Vagina (tissue), 2 donors: Measurements from ENCODE around the gene SBF2. TPM values are rescaled to one million over a fixed set of nuclear protein-coding genes. Genes with fewer than 3 reads are reported as not detected.
A peak's percentile ranks its signal among the peaks of the same experiment; 100 is the strongest.

ENCODE experiments used
- DNase-seq, 2 donors: peaks; one replicate each; pipeline ENCODE4 v3.0.0-alpha.2; 2017; ENCODE audit errors: extremely low spot score in 2 of 2
- H3K27ac ChIP-seq: fragments of 200-600 bp; sonication (generic); one replicate; pipeline ENCODE4 v1.5.1; 2019
- H3K27me3 ChIP-seq: fragments of 200-600 bp; sonication (generic); one replicate; pipeline ENCODE4 v1.5.1; 2019
- H3K36me3 ChIP-seq, 2 donors: fragments of 200-600 bp; sonication (generic); one replicate each; pipeline ENCODE4 v1.5.1; 2017 to 2019
- H3K4me1 ChIP-seq: fragments of 200-600 bp; sonication (generic); one replicate; pipeline ENCODE4 v1.5.1; 2019
- H3K4me3 ChIP-seq, 2 donors: fragments of 200-600 bp; sonication (generic); 1 replicate in 1 of 2; 2 replicates in 1 of 2; pipeline ENCODE4 v1.5.1; 2016 to 2019
- H3K9me3 ChIP-seq: fragments of 200-600 bp; sonication (generic); one replicate; pipeline ENCODE4 v1.5.1; 2019
- CTCF ChIP-seq, 3 experiments: fragments of 450-650 bp in 2 of 3; fragments of 200-600 bp in 1 of 3; sonication (generic) in 1 of 3; IDR thresholded peaks; one replicate each; pipeline ENCODE4 v1.5.1; 2017 to 2019; ENCODE audit warnings: antibody characterized with exemption in 3 of 3, mild to moderate bottlenecking in 2 of 3, moderate library complexity in 2 of 3
- POLR2A ChIP-seq, 2 donors: fragments of 450-650 bp; IDR thresholded peaks; one replicate each; pipeline ENCODE4 v1.6.1; 2017; ENCODE audit warnings: antibody characterized with exemption in 2 of 2, mild to moderate bottlenecking in 2 of 2, moderate library complexity in 2 of 2
- POLR2AphosphoS5 ChIP-seq, 2 donors: sonication (generic); formaldehyde crosslinking; IDR thresholded peaks; one replicate each; pipeline ENCODE4 v1.9.0; 2017; ENCODE audit warnings: antibody characterized with exemption in 2 of 2, mild to moderate bottlenecking in 2 of 2, low read depth in 1 of 2; ENCODE audit not compliant: insufficient read depth in 1 of 2
- intact Hi-C: fragments of 100-400 bp; cut with DNase I; formaldehyde crosslinking; loops from one replicate; pipeline ENCODE4 v1.15.1; 2023
- total RNA-seq: library from RNA; depleted of rRNA; stranded (reverse); fragments of >200 nt; gene quantifications from one replicate; pipeline ENCODE4 v1.2.3, GENCODE V29; 2016

SBF2 gene
- total RNA-seq, 1 donor from 2014 or later = 69.5 TPM

- intact Hi-C loops = no loop called here
- Histone ChIP-seq H3K4me1 (peaks cover 17% of the 10 kb centered on the region), H3K27me3 (no peaks in the 10 kb centered on the region), H3K9me3 (no peaks in the 10 kb centered on the region), H3K36me3 (peaks cover 0 to 28% of the 10 kb centered on the region in 2 donors), H3K27ac (no peak overlapping the region), H3K4me3 (no peak overlapping the region)
- TF ChIP-seq POLR2A (IDR thresholded peaks at IDR 0.05) (no peak), CTCF (IDR thresholded peaks at IDR 0.05) (no peak), POLR2AphosphoS5 (IDR thresholded peaks at IDR 0.05; ENCODE audit: insufficient read depth in 1 of 2, low read depth in 1 of 2) (no peak)
- DNase-seq = no peak
Measured at GRCh38 chr11:9777066-9777465, 517.0 kb downstream of the SBF2 start.

GRCh38 chr11:9776203-9776602 is 517.8 kb downstream of the SBF2 start:
- no peaks in the 10 kb centered on the region for H3K27me3 ChIP-seq
- TF ChIP-seq POLR2A (IDR thresholded peaks at IDR 0.05) (no peak), CTCF (IDR thresholded peaks at IDR 0.05) (no peak), POLR2AphosphoS5 (IDR thresholded peaks at IDR 0.05; ENCODE audit: insufficient read depth in 1 of 2, low read depth in 1 of 2) (no peak)
- no peak overlapping the region for H3K4me3 ChIP-seq
- H3K9me3 ChIP-seq = no peaks in the 10 kb centered on the region
- peaks cover 0 to 21% of the 10 kb centered on the region in 2 donors for H3K36me3 ChIP-seq
- DNase-seq = no peak
- peaks cover 17% of the 10 kb centered on the region for H3K4me1 ChIP-seq
- H3K27ac ChIP-seq = no peak overlapping the region
- intact Hi-C loops = no loop called here

- H3K9me3 ChIP-seq = no peaks in the 10 kb centered on the region
- peaks cover 0 to 13% of the 10 kb centered on the region in 2 donors for H3K36me3 ChIP-seq
- peak overlapping the region; percentile 13 for H3K27ac ChIP-seq
- intact Hi-C loops = no loop called here
- H3K4me1 ChIP-seq = peaks cover 17% of the 10 kb centered on the region
- H3K27me3 ChIP-seq = no peaks in the 10 kb centered on the region
- no peak overlapping the region for H3K4me3 ChIP-seq
- no peak for TF ChIP-seq CTCF (IDR thresholded peaks at IDR 0.05)
- TF ChIP-seq POLR2A (IDR thresholded peaks at IDR 0.05) = no peak
- no peak for TF ChIP-seq POLR2AphosphoS5 (IDR thresholded peaks at IDR 0.05; ENCODE audit: insufficient read depth in 1 of 2, low read depth in 1 of 2)
- no peak for DNase-seq
Measured at GRCh38 chr11:9775398-9775779, 518.6 kb downstream of the SBF2 start.

GRCh38 chr11:9774591-9775397 is 519.2 kb downstream of the SBF2 start:
- H3K4me1 ChIP-seq = peaks cover 17% of the 10 kb centered on the region
- H3K27me3 ChIP-seq = no peaks in the 10 kb centered on the region
- peak overlapping the region; percentile 13 for H3K27ac ChIP-seq
- no peaks in the 10 kb centered on the region for H3K9me3 ChIP-seq
- no peak for TF ChIP-seq CTCF (IDR thresholded peaks at IDR 0.05)
- TF ChIP-seq POLR2A (IDR thresholded peaks at IDR 0.05) = no peak
- no peak for TF ChIP-seq POLR2AphosphoS5 (IDR thresholded peaks at IDR 0.05; ENCODE audit: insufficient read depth in 1 of 2, low read depth in 1 of 2)
- H3K36me3 ChIP-seq = peaks cover 0 to 8% of the 10 kb centered on the region in 2 donors
- H3K4me3 ChIP-seq = no peak overlapping the region
- DNase-seq = no peak
- intact Hi-C loops = no loop called here

- TF ChIP-seq POLR2A (IDR thresholded peaks at IDR 0.05) (no peak), CTCF (IDR thresholded peaks at IDR 0.05) (no peak), POLR2AphosphoS5 (IDR thresholded peaks at IDR 0.05; ENCODE audit: insufficient read depth in 1 of 2, low read depth in 1 of 2) (no peak)
- no peak overlapping the region for H3K27ac ChIP-seq
Measured at GRCh38 chr11:9774109-9774508, 519.9 kb downstream of the SBF2 start.

More at GRCh38 chr11:9774109-9774508, 519.9 kb downstream of the SBF2 start:
- H3K9me3 ChIP-seq = no peaks in the 10 kb centered on the region
- DNase-seq = no peak
- H3K4me1 ChIP-seq = peaks cover 17% of the 10 kb centered on the region
- intact Hi-C loops = no loop called here
- peaks cover 0 to under 1% of the 10 kb centered on the region in 2 donors for H3K36me3 ChIP-seq
- H3K4me3 ChIP-seq = no peak overlapping the region
- no peaks in the 10 kb centered on the region for H3K27me3 ChIP-seq
